GM12874 (cell line): ENCODE data around the gene ALG12.

Source experiments
- TF ChIP-seq, protein P1 (sequence below): IDR thresholded peaks from 2 replicates; pipeline ENCODE4 v1.5.1; 2011; ENCODE audit warnings: low read depth, mild to moderate bottlenecking, control low read depth, low read length, moderate library complexity; ENCODE audit not compliant: insufficient read depth

Gene ALG12

DNA sequence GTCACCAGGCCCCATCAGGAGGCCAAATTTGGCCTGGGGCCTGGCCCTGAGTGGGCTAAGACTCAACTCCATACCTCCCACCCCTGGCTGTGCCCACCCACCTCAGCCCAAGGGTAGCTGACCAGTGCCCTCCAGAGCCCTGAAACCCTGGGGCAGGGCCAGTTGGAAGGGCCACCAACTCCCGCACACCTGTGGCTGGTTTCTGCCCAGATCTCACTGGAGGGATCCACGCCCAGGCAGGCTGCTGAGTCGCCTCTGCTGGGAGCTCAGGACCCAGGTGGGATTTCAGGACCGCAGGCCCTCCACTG lies 33.4 kb upstream of the ALG12 start:
- TF ChIP-seq, protein P1, sequence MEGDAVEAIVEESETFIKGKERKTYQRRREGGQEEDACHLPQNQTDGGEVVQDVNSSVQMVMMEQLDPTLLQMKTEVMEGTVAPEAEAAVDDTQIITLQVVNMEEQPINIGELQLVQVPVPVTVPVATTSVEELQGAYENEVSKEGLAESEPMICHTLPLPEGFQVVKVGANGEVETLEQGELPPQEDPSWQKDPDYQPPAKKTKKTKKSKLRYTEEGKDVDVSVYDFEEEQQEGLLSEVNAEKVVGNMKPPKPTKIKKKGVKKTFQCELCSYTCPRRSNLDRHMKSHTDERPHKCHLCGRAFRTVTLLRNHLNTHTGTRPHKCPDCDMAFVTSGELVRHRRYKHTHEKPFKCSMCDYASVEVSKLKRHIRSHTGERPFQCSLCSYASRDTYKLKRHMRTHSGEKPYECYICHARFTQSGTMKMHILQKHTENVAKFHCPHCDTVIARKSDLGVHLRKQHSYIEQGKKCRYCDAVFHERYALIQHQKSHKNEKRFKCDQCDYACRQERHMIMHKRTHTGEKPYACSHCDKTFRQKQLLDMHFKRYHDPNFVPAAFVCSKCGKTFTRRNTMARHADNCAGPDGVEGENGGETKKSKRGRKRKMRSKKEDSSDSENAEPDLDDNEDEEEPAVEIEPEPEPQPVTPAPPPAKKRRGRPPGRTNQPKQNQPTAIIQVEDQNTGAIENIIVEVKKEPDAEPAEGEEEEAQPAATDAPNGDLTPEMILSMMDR: no peak

DNA sequence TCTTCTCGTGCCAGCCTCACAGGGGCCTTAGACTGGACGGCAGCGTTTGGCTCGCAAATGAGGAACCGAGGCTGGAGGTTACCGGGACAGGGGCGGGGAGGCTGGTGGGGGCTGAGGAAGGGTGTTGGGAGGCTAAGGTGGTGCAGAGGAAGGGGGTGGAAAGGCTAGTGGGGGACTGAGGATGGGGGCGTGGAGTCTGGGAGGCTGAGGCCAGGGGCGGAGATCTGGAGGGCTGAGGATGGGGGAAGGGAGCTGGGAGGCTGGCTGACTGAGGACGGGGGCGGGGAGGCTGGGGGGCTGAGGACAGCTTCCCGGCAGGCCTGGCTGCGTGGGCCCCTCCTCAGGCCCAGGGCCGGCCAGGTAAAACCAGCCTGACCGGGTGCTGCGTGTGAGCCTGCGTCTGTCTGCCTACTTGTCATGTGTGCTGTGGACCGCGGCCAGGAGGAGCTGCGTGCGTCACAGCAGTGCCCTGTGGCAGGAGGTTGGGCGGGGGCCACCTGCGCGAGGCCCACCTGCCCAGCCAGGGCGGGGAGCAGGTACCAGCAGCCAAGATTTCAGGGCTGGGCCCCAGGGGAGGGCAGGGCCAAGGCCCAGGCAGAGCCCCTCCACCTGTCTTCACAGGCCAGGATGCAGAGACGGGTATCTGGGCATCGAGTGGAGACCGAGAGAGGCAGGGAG lies 32.9 kb upstream of the ALG12 start:
- TF ChIP-seq, protein P1: no peak

DNA sequence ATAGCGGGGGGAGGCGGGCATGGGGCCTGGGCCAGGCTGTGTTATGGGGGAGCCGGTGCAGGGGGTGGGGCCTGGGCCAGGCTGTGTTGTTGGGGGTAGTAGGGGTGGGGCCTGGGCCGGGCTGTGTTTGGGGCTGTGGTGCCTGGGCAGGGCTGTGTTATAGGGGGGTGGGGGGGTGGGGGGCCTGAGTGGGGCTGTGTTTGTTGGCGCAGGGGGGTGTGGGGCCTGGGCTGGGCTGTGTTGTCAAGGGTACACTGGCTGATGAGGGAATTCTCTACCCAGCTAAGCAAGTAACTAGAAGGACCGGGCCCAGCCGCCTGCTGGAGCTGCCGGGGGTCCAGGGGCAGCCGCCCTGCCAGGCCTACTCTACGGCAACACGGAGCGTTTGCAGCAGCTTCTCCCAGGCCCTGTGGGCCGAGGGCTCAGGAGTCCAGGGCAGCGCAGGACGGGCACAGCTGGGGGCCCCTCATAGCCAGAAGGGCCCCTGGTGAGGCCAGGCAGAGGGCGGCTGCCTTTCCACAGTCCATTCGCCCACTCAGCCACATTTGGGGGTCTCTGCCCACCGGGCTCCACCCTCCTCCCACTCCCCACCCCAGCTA lies 32.3 kb upstream of the ALG12 start:
- TF ChIP-seq, protein P1: no peak

DNA sequence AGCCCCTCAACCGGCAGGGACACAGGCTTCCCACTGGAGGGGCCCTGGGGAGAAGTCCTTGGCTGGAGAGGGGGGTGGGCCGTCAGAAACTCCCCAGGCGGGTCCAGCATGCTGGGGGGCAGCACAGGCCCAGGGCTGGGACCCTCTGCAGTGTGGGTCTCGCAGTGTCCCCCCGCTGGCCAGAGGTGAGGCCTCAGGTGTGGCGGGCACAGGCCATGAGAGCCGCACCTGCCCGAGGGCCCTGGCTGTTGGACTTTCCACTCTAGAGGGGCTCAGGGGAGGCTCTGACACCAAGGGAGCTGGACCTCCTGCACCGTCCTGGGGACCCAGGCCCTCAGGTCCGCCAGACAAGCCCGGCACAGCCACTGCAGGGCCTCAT lies 31.7 kb upstream of the ALG12 start:
- TF ChIP-seq, protein P1: no peak

DNA sequence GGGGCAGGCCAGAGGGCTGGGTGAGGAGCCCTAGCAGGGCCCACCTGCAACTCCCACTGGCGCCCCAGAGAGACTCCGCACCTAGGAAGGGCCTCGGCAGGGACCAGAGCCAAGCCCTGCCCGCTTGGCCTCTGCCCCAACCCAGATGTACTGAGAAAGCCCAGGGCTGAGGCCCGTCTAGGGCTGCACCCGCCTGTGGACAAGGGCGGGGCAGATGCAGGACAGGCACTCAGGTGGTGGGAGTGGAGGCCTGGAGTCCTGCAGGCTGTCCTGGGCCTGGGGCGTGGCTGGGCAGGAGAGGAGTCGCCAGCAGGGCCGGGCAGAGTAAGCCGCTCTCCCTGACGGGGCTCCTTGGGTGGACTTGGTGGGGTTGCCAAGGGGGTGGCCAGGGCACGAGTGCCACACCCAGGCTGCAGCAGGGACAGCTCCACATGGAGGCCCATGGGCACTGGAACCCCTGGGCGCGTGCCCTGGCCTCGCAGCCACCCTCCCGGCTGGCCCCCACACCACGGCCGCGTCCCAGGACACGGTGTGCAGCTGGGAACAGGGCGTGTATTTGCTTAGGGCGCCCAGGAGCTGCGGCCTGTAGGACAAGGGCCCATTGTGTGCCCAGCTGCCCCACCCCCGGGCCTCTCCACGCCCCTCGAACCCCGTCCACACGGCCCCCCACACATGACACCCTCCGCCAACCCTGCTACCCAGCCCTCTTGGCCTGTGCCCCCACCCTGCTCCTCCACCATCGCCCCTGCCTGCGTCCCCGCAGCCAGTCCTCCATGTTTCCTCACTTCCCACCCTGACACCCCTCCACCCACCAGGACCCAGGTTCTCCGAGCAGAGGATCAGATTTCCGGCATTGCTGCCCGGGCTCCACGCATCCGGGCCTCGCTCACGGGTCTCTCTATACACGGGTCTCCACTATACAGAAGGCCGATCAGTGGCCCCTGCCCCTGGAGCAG lies 31.0 kb upstream of the ALG12 start:
- TF ChIP-seq, protein P1: no peak

DNA sequence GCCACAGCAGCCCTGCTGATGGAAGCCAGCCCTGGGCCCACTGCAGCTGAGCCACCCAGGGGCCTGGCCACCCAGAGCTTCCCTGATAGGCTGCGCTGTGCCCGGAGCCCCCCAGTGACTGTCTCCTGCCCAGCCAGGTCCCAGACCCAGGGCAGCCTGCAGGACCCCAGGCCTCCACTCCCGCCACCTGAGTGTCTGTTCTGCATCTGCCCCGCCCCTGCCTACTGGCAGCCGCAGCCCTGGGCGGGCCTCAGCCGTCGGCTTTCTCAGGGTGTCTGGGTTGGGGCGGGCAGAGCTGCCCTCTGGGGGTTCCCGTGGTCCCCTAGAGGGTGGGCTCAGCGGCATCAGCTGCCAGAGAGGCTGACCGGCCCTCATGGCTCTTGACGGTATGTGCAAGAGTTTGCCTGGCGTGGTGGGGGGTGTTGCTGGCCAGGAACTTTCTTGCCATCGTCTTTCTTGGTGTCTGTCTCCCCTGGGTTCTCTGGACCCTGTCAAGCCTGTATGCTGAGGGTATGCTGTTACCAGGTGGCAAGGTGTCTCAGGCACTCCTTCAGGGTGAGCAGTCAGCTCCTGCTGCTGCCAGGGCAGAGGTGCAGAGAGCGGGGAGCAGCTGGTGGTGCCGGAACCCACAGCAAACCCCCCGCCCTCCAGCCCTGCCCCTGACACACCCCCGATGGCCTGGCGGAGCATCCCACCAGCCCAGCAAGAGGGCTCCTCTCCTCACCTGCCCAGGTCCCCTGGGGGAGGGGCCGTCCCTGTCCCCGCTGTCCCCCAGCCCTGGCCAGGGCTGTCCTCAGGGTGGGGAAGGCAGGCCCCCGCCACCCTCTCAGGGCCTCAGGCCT lies 30.1 kb upstream of the ALG12 start:
- TF ChIP-seq, protein P1: no peak

DNA sequence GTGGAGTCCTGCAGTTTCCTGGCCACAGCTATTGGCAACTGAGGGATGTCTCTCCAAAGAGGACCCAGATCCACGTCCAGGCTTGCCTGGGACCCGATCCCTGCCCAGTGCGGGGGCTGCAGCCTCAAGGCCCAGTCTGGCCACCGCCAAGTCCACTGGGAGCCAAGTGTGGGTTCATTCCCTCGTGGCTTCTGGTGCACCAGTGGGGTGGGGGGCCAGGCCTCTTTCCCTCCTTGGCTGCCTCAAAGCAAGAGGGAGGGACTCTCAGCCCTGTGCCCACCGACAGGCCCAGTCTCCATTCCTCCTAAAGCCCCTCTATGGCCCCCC lies 29.0 kb upstream of the ALG12 start:
- TF ChIP-seq, protein P1: no peak
